Activated naive CD8-positive, alpha-beta T cell treated with anti-CD3 and anti-CD28 coated beads, Interleukin-2, amount 10 ng/mL, durations not matched to agents 7 days and 5 days (primary cell): Measurements from ENCODE around the gene PLD1. TPM values are rescaled to one million over a fixed set of nuclear protein-coding genes. Genes with fewer than 3 reads are reported as not detected.
A peak's percentile ranks its signal among the peaks of the same experiment; 100 is the strongest.

Source experiments
- ATAC-seq: fragments of 150-1000 bp; cut with Tn5 transposase; one replicate; pipeline ENCODE4 v1.10.0; 2021; ENCODE audit warnings: low read depth, moderate library complexity
- POLR2A ChIA-PET: fragments of 350-600 bp; sonication (Branson Sonifier 250); formaldehyde crosslinking; loops from one replicate; lab custom pipeline; 2021; ENCODE audit warnings: antibody characterized with exemption; lab: Charles Lee
- DNase-seq: peaks from one replicate; pipeline ENCODE4 v3.0.0; 2021
- H3K27ac Mint-ChIP-seq: one replicate; pipeline ENCODE4 v1.8.0; 2022; ENCODE audit warnings: mild to moderate bottlenecking, mixed read lengths
- H3K27me3 Mint-ChIP-seq: one replicate; pipeline ENCODE4 v1.8.0; 2022; ENCODE audit warnings: mild to moderate bottlenecking, moderate library complexity, mixed read lengths
- H3K36me3 Mint-ChIP-seq: one replicate; pipeline ENCODE4 v1.8.0; 2021; ENCODE audit warnings: mild to moderate bottlenecking, mixed read lengths
- H3K4me1 Mint-ChIP-seq: one replicate; pipeline ENCODE4 v1.8.0; 2021; ENCODE audit warnings: mixed read lengths
- H3K4me3 Mint-ChIP-seq: one replicate; pipeline ENCODE4 v1.8.0; 2022; ENCODE audit warnings: mild to moderate bottlenecking, moderate library complexity, mixed read lengths
- H3K9me3 Mint-ChIP-seq: one replicate; pipeline ENCODE4 v1.8.0; 2021; ENCODE audit warnings: mixed read lengths
- total RNA-seq, 2 experiments: library from RNA; stranded (reverse); gene quantifications; one replicate each; pipeline ENCODE4 v1.2.3, GENCODE V29; 2021

The PLD1 gene
- total RNA-seq, 2 experiments from 2014 or later: 1.0 to 1.7 TPM

- no peak overlapping the region for H3K27ac Mint-ChIP-seq
- H3K4me3 Mint-ChIP-seq: no peak overlapping the region
- H3K27me3 Mint-ChIP-seq: peaks cover 37% of the 10 kb centered on the region
- POLR2A ChIA-PET: no interaction called here
- H3K4me1 Mint-ChIP-seq: no peaks in the 10 kb centered on the region
- no peaks in the 10 kb centered on the region for H3K36me3 Mint-ChIP-seq
- no peaks in the 10 kb centered on the region for H3K9me3 Mint-ChIP-seq
- no peak for ATAC-seq
- peak; percentile 30 for DNase-seq
Measured at GRCh38 chr3:171614318-171614921, 195.9 kb downstream of the PLD1 start.

GRCh38 chr3:171607452-171607851, 202.8 kb downstream of the PLD1 start:
- H3K4me3 Mint-ChIP-seq: no peak overlapping the region
- peaks cover 6% of the 10 kb centered on the region for H3K27me3 Mint-ChIP-seq
- no peaks in the 10 kb centered on the region for H3K4me1 Mint-ChIP-seq
- DNase-seq (no peak), ATAC-seq (no peak)
- POLR2A ChIA-PET: no interaction called here
- no peaks in the 10 kb centered on the region for H3K9me3 Mint-ChIP-seq
- no peak overlapping the region for H3K27ac Mint-ChIP-seq
- no peaks in the 10 kb centered on the region for H3K36me3 Mint-ChIP-seq

GRCh38 chr3:171606151-171606751, 204.0 kb downstream of the PLD1 start:
- no peaks in the 10 kb centered on the region for H3K36me3 Mint-ChIP-seq
- POLR2A ChIA-PET: no interaction called here
- DNase-seq: no peak
- no peak overlapping the region for H3K27ac Mint-ChIP-seq
- peaks cover 6% of the 10 kb centered on the region for H3K27me3 Mint-ChIP-seq
- no peaks in the 10 kb centered on the region for H3K9me3 Mint-ChIP-seq
- no peak for ATAC-seq
- H3K4me3 Mint-ChIP-seq: no peak overlapping the region
- H3K4me1 Mint-ChIP-seq: no peaks in the 10 kb centered on the region

GRCh38 chr3:171604370-171604769, 205.9 kb downstream of the PLD1 start:
- peaks cover 4% of the 10 kb centered on the region for H3K27me3 Mint-ChIP-seq
- H3K27ac Mint-ChIP-seq: no peak overlapping the region
- no peaks in the 10 kb centered on the region for H3K9me3 Mint-ChIP-seq
- no peaks in the 10 kb centered on the region for H3K4me1 Mint-ChIP-seq
- POLR2A ChIA-PET: interaction anchor here (0.7 kb wide), 1 partner anchor 1114 kb away, joined by 4 read pairs; no protein-coding TSS in a partner anchor
- H3K4me3 Mint-ChIP-seq: no peak overlapping the region
- no peaks in the 10 kb centered on the region for H3K36me3 Mint-ChIP-seq
- DNase-seq (no peak), ATAC-seq (no peak)

- no peak for ATAC-seq
Measured at GRCh38 chr3:171602072-171602471, 208.2 kb downstream of the PLD1 start.

GRCh38 chr3:171600030-171600429, 210.3 kb downstream of the PLD1 start:
- DNase-seq (no peak), ATAC-seq (no peak)
- Mint-ChIP-seq H3K27me3 (no peaks in the 10 kb centered on the region), H3K4me1 (no peaks in the 10 kb centered on the region), H3K4me3 (no peak overlapping the region), H3K9me3 (no peaks in the 10 kb centered on the region), H3K27ac (no peak overlapping the region), H3K36me3 (no peaks in the 10 kb centered on the region)
- POLR2A ChIA-PET: no interaction called here

More at GRCh38 chr3:171602072-171602471, 208.2 kb downstream of the PLD1 start:
- POLR2A ChIA-PET: no interaction called here
- H3K4me3 Mint-ChIP-seq: no peak overlapping the region
- H3K4me1 Mint-ChIP-seq: no peaks in the 10 kb centered on the region
- no peaks in the 10 kb centered on the region for H3K9me3 Mint-ChIP-seq
- no peak for DNase-seq
- H3K27ac Mint-ChIP-seq: no peak overlapping the region
- no peaks in the 10 kb centered on the region for H3K36me3 Mint-ChIP-seq
- H3K27me3 Mint-ChIP-seq: peaks cover 4% of the 10 kb centered on the region

- no peaks in the 10 kb centered on the region for H3K4me1 Mint-ChIP-seq
- ATAC-seq (no peak), DNase-seq (no peak)
- no peak overlapping the region for H3K27ac Mint-ChIP-seq
- H3K27me3 Mint-ChIP-seq: no peaks in the 10 kb centered on the region
- POLR2A ChIA-PET: no interaction called here
- no peaks in the 10 kb centered on the region for H3K9me3 Mint-ChIP-seq
- H3K4me3 Mint-ChIP-seq: no peak overlapping the region
- H3K36me3 Mint-ChIP-seq: no peaks in the 10 kb centered on the region
Measured at GRCh38 chr3:171598990-171599389, 211.3 kb downstream of the PLD1 start.

- no peak overlapping the region for H3K27ac Mint-ChIP-seq
- no peaks in the 10 kb centered on the region for H3K9me3 Mint-ChIP-seq
- H3K36me3 Mint-ChIP-seq: no peaks in the 10 kb centered on the region
- no peaks in the 10 kb centered on the region for H3K4me1 Mint-ChIP-seq
- ATAC-seq (no peak), DNase-seq (no peak)
- POLR2A ChIA-PET: no interaction called here
- H3K27me3 Mint-ChIP-seq: peaks cover 4% of the 10 kb centered on the region
- no peak overlapping the region for H3K4me3 Mint-ChIP-seq
Measured at GRCh38 chr3:171592786-171593185, 217.5 kb downstream of the PLD1 start.

- Mint-ChIP-seq H3K4me3 (no peak overlapping the region), H3K27ac (no peak overlapping the region), H3K27me3 (peaks cover 4% of the 10 kb centered on the region), H3K36me3 (no peaks in the 10 kb centered on the region), H3K9me3 (no peaks in the 10 kb centered on the region), H3K4me1 (no peaks in the 10 kb centered on the region)
- DNase-seq (no peak), ATAC-seq (no peak)
- POLR2A ChIA-PET: no interaction called here
Measured at GRCh38 chr3:171591070-171591469, 219.2 kb downstream of the PLD1 start.

GRCh38 chr3:171586274-171586673, 224.0 kb downstream of the PLD1 start:
- H3K4me1 Mint-ChIP-seq: no peaks in the 10 kb centered on the region
- POLR2A ChIA-PET: no interaction called here
- no peaks in the 10 kb centered on the region for H3K9me3 Mint-ChIP-seq
- ATAC-seq (no peak), DNase-seq (no peak)
- H3K27ac Mint-ChIP-seq: no peak overlapping the region
- no peak overlapping the region for H3K4me3 Mint-ChIP-seq
- H3K36me3 Mint-ChIP-seq: no peaks in the 10 kb centered on the region
- no peaks in the 10 kb centered on the region for H3K27me3 Mint-ChIP-seq

GRCh38 chr3:171585039-171585438, 225.2 kb downstream of the PLD1 start:
- no peak overlapping the region for H3K27ac Mint-ChIP-seq
- ATAC-seq: no peak
- DNase-seq: no peak
- H3K9me3 Mint-ChIP-seq: no peaks in the 10 kb centered on the region
- no peak overlapping the region for H3K4me3 Mint-ChIP-seq
- no peaks in the 10 kb centered on the region for H3K36me3 Mint-ChIP-seq
- H3K27me3 Mint-ChIP-seq: no peaks in the 10 kb centered on the region
- no peaks in the 10 kb centered on the region for H3K4me1 Mint-ChIP-seq
- POLR2A ChIA-PET: no interaction called here

GRCh38 chr3:171584100-171584499, 226.2 kb downstream of the PLD1 start:
- ATAC-seq (no peak), DNase-seq (no peak)
- Mint-ChIP-seq H3K4me3 (no peak overlapping the region), H3K27me3 (no peaks in the 10 kb centered on the region), H3K27ac (no peak overlapping the region), H3K4me1 (no peaks in the 10 kb centered on the region), H3K36me3 (no peaks in the 10 kb centered on the region), H3K9me3 (no peaks in the 10 kb centered on the region)
- POLR2A ChIA-PET: no interaction called here

GRCh38 chr3:171574556-171575240, 235.6 kb downstream of the PLD1 start:
- no peak overlapping the region for H3K4me3 Mint-ChIP-seq
- POLR2A ChIA-PET: no interaction called here
- H3K36me3 Mint-ChIP-seq: no peaks in the 10 kb centered on the region
- H3K9me3 Mint-ChIP-seq: no peaks in the 10 kb centered on the region
- ATAC-seq (no peak), DNase-seq (no peak)
- H3K27ac Mint-ChIP-seq: no peak overlapping the region
- H3K27me3 Mint-ChIP-seq: peaks cover 9% of the 10 kb centered on the region
- no peaks in the 10 kb centered on the region for H3K4me1 Mint-ChIP-seq

GRCh38 chr3:171569571-171570132, 240.6 kb downstream of the PLD1 start:
- Mint-ChIP-seq H3K36me3 (no peaks in the 10 kb centered on the region), H3K4me1 (peaks cover 7% of the 10 kb centered on the region), H3K4me3 (no peak overlapping the region), H3K9me3 (no peaks in the 10 kb centered on the region), H3K27me3 (peaks cover 3% of the 10 kb centered on the region), H3K27ac (no peak overlapping the region)
- ATAC-seq: no peak
- DNase-seq: no peak
- POLR2A ChIA-PET: no interaction called here
